HG03565 (cell line): ENCODE measurements around the gene CENPC.
"Not testable (repeated sequence)": the region's sequence is repeated elsewhere in the genome, so short reads cannot be mapped to it uniquely, and the experiment has no call there.

Experiments
- ATAC-seq: cut with Tn5 transposase; IDR thresholded peaks from one replicate; pipeline ENCODE4 v1.9.1; 2021; ENCODE audit warnings: mild to moderate bottlenecking, moderate library complexity; ENCODE audit not compliant: unreplicated experiment

The CENPC gene

GRCh38 chr4:67550857-67551256 is 5.6 kb upstream of the CENPC start:
- no peak for ATAC-seq

GRCh38 chr4:67550451-67550850 is 5.1 kb upstream of the CENPC start:
- no peak for ATAC-seq

- ATAC-seq = peak; percentile 34
Observed at GRCh38 chr4:67549123-67549522, 3.8 kb upstream of the CENPC start.

- ATAC-seq = no peak
Observed at GRCh38 chr4:67546971-67547370, 1.7 kb upstream of the CENPC start.

- no peak for ATAC-seq
Observed at GRCh38 chr4:67546004-67546356, 677 bp upstream of the CENPC start.

GRCh38 chr4:67542076-67542475 is 3.2 kb downstream of the CENPC start:
- no peak for ATAC-seq

- no peak for ATAC-seq
Observed at GRCh38 chr4:67539830-67540229, 5.5 kb downstream of the CENPC start.

GRCh38 chr4:67535280-67535840 is 9.9 kb downstream of the CENPC start:
- no peak for ATAC-seq

GRCh38 chr4:67533112-67533511 is 12.2 kb downstream of the CENPC start:
- no peak for ATAC-seq

GRCh38 chr4:67532397-67532796 is 12.9 kb downstream of the CENPC start:
- ATAC-seq = not testable (repeated sequence)

- ATAC-seq = no peak
Observed at GRCh38 chr4:67531379-67531962, 13.8 kb downstream of the CENPC start.

- ATAC-seq = not testable (repeated sequence)
Observed at GRCh38 chr4:67524140-67524539, 21.2 kb downstream of the CENPC start.

GRCh38 chr4:67522851-67523671 is 22.2 kb downstream of the CENPC start:
- ATAC-seq = no peak

- no peak for ATAC-seq
Observed at GRCh38 chr4:67522230-67522629, 23.1 kb downstream of the CENPC start.

- peak; percentile 50 for ATAC-seq
Observed at GRCh38 chr4:67521506-67521905, 23.8 kb downstream of the CENPC start.

- ATAC-seq = no peak
Observed at GRCh38 chr4:67520141-67520540, 25.2 kb downstream of the CENPC start.

GRCh38 chr4:67512501-67512900 is 32.8 kb downstream of the CENPC start:
- ATAC-seq = no peak

GRCh38 chr4:67500373-67500772 is 44.9 kb downstream of the CENPC start:
- no peak for ATAC-seq

- ATAC-seq = peak; percentile 66
Observed at GRCh38 chr4:67499799-67500198, 45.5 kb downstream of the CENPC start.

GRCh38 chr4:67483868-67484602 is 61.3 kb downstream of the CENPC start:
- ATAC-seq = peak; percentile 47

GRCh38 chr4:67480810-67481209 is 64.5 kb downstream of the CENPC start:
- no peak for ATAC-seq

GRCh38 chr4:67475155-67475554 is 70.1 kb downstream of the CENPC start:
- no peak for ATAC-seq
